K562 (cell line): ENCODE measurements around the gene PRKAG2. TPM values are rescaled to one million over a fixed set of nuclear protein-coding genes. Genes with fewer than 3 reads are reported as not detected.
A peak's percentile ranks its signal among the peaks of the same experiment; 100 is the strongest.

Experiments
- ATAC-seq: fragments of 200-7000 bp; cut with Tn5 transposase; 3 replicates; pipeline ENCODE4 v1.9.1; 2020; ENCODE audit warnings: moderate library complexity
- BruUV-seq: library from RNA; stranded (reverse); fragments of 400-500 nt; replicated peaks from 2 replicates; lab custom pipeline; 2021; lab: Mats Ljungman, UMichigan
- CTCF ChIA-PET: fragments of 300-600 bp; formaldehyde crosslinking; extraction: SDS; loops from one replicate; lab custom pipeline; 2021; ENCODE audit warnings: low intra/inter-chr PET ratio; lab: Yijun Ruan, JAX
- POLR2A ChIA-PET: fragments of 300-600, 350-650 bp; sonication (Branson Sonifier 250); formaldehyde crosslinking; extraction: SDS; loops from one replicate; lab custom pipeline; 2021; ENCODE audit warnings: antibody characterized with exemption, inconsistent platforms; lab: Yijun Ruan, JAX
- DNase-seq, 4 experiments: peaks; one replicate each; pipeline versions ENCODE4 v3.0.0 to v3.0.0-alpha.2; 2011 to 2018; ENCODE audit warnings: low spot score in 3 of 4, mixed read lengths in 3 of 4; ENCODE audit errors: extremely low read depth in 1 of 4
- FAIRE-seq: peaks from 2 replicates; lab custom pipeline; 2011; peaks lifted over from hg19 to GRCh38; lab: Jason Lieb, UNC
- H2AFZ ChIP-seq: 2 replicates; pipeline ENCODE4 v1.6.0; 2011; ENCODE audit warnings: low read depth, low read length, control low read depth, inconsistent platforms
- H3K27ac ChIP-seq: fragments of 200-600 bp; 3 replicates; pipeline ENCODE4 v1.8.0; 2011; ENCODE audit warnings: low read depth, mild to moderate bottlenecking, control low read depth, inconsistent platforms, low read length, moderate library complexity, mixed read lengths; ENCODE audit errors: extremely low read depth
- H3K27me3 ChIP-seq, 2 experiments: fragments of 300-600 bp in 1 of 2; 2 replicates in 1 of 2; 3 replicates in 1 of 2; pipeline versions ENCODE4 v1.6.0 to v1.8.0; 2011; ENCODE audit warnings: inconsistent platforms in 2 of 2, low read length in 2 of 2, mild to moderate bottlenecking in 1 of 2, mixed read lengths in 1 of 2, moderate library complexity in 1 of 2; ENCODE audit not compliant: control insufficient read depth in 2 of 2, insufficient read depth in 2 of 2
- H3K36me3 ChIP-seq: fragments of 300-600 bp; 3 replicates; pipeline ENCODE4 v1.8.0; 2011; ENCODE audit warnings: mild to moderate bottlenecking, low read length, inconsistent platforms; ENCODE audit not compliant: control insufficient read depth, insufficient read depth
- H3K4me1 ChIP-seq, 2 experiments: fragments of 200-600 bp in 1 of 2; replicated peaks in 1 of 2; 2 replicates in 1 of 2; 3 replicates in 1 of 2; pipeline versions ENCODE4 v1.5.1 to v1.8.0; 2011; ENCODE audit warnings: inconsistent platforms in 2 of 2, low read length in 2 of 2, mild to moderate bottlenecking in 1 of 2, mixed read lengths in 1 of 2, moderate library complexity in 1 of 2; ENCODE audit not compliant: control insufficient read depth in 2 of 2, insufficient read depth in 2 of 2
- H3K4me2 ChIP-seq: 2 replicates; pipeline ENCODE4 v1.6.1; 2011; ENCODE audit warnings: low read length, control low read depth, inconsistent platforms, mixed read lengths; ENCODE audit not compliant: insufficient read depth
- H3K4me3 ChIP-seq: fragments of 200-600 bp; sonication (generic), shearing (Covaris generic); 2 replicates; pipeline ENCODE4 v1.5.1; 2016; ENCODE audit warnings: control low read depth, inconsistent platforms
- H3K79me2 ChIP-seq: fragments of 200-600 bp; 3 replicates; pipeline ENCODE4 v1.8.0; 2011; ENCODE audit warnings: low read length, inconsistent platforms; ENCODE audit not compliant: control insufficient read depth, insufficient read depth
- H3K9ac ChIP-seq, 2 experiments: 2 replicates each; pipeline versions ENCODE4 v1.6.0 to v1.6.1; 2011; ENCODE audit warnings: low read depth in 2 of 2, low read length in 2 of 2, control low read depth in 1 of 2, inconsistent platforms in 1 of 2, mild to moderate bottlenecking in 1 of 2, mixed read lengths in 1 of 2; ENCODE audit not compliant: insufficient read depth in 1 of 2
- H3K9me1 ChIP-seq: one replicate; pipeline ENCODE4 v1.6.0; 2011; ENCODE audit warnings: inconsistent platforms, mild to moderate bottlenecking, low read length, moderate library complexity; ENCODE audit not compliant: control insufficient read depth, insufficient read depth
- H3K9me3 ChIP-seq: replicated peaks from 2 replicates; pipeline ENCODE4 v1.5.1; 2011; ENCODE audit warnings: low read depth, low read length, inconsistent platforms; ENCODE audit not compliant: control insufficient read depth, insufficient read depth
- H4K20me1 ChIP-seq: replicated peaks from 2 replicates; pipeline ENCODE4 v1.6.1; 2011; ENCODE audit warnings: low read length, inconsistent platforms, mixed read lengths; ENCODE audit not compliant: control insufficient read depth, insufficient read depth
- CREB1 ChIP-seq, 2 experiments: sonication (generic) in 1 of 2; formaldehyde crosslinking in 1 of 2; IDR thresholded peaks; 2 replicates each; pipeline versions ENCODE4 v1.6.1 to v1.8.0; 2012 to 2022; ENCODE audit warnings: inconsistent platforms in 1 of 2, mild to moderate bottlenecking in 1 of 2, missing genetic modification reagents in 1 of 2, moderate library complexity in 1 of 2
- EWSR1 ChIP-seq: fragments of 450-650 bp; IDR thresholded peaks from 2 replicates; pipeline ENCODE4 v1.6.1; 2018; ENCODE audit warnings: borderline replicate concordance, mild to moderate bottlenecking, low read depth, moderate library complexity; ENCODE audit not compliant: partially characterized antibody
- XRCC5 ChIP-seq: fragments of 200-400 bp; formaldehyde crosslinking; IDR thresholded peaks from 2 replicates; pipeline ENCODE4 v1.6.1; 2017; ENCODE audit warnings: low read depth, mild to moderate bottlenecking, low read length
- ZNF143 ChIP-seq: sonication (generic); formaldehyde crosslinking; IDR thresholded peaks from 2 replicates; pipeline ENCODE4 v1.9.0; 2022; ENCODE audit warnings: mild to moderate bottlenecking, missing genetic modification reagents
- ZNF507 ChIP-seq: conservative IDR thresholded peaks from 2 replicates; pipeline ENCODE4 v1.6.1; 2017; ENCODE audit warnings: missing genetic modification characterization, missing compliant biosample characterization
- WGBS: fragments of 100-300 bp; shearing (Covaris generic); methylation state at CpG from one replicate; pipeline ENCODE4 v1.1.6; 2016; ENCODE audit warnings: low coverage, mixed read lengths; ENCODE audit not compliant: insufficient coverage; ENCODE audit errors: missing lambda C conversion rate; 5-methylcytosine and 5-hydroxymethylcytosine counted together
- in situ Hi-C: fragments of 300-500 bp; cut with MboI; formaldehyde crosslinking; loops from 4 replicates; pipeline ENCODE4 v1.15.0; 2018; ENCODE audit warnings: inconsistent platforms, mixed read lengths
- intact Hi-C: fragments of 100-400 bp; cut with micrococcal nuclease; formaldehyde crosslinking; loops from 2 replicates; pipeline ENCODE4 v1.14.2; 2022
- polyA plus RNA-seq, 8 experiments: library from polyadenylated mRNA; depleted of rRNA in 4 of 8; stranded (reverse) in 5 of 8; unstranded in 3 of 8; fragments of >200 nt; fragmentation: Nextera tagmentation in 2 of 8; fragmentation: Illumina TruSeq in 1 of 8; extraction: Ambion mirVana in 2 of 8; extraction: Trizol in 1 of 8; gene quantifications; 2 replicates each; pipeline versions ENCODE4 v1.2.1 to v1.2.3, GENCODE V29; 2011 to 2014; ENCODE audit warnings: inconsistent platforms in 1 of 8, missing spikeins in 1 of 8
- total RNA-seq, 7 experiments: library from RNA; depleted of rRNA in 6 of 7; stranded (reverse); fragments of >200 nt in 6 of 7; fragmentation: Illumina TruSeq in 2 of 7; extraction: Trizol in 2 of 7; gene quantifications; 2 replicates each; pipeline versions ENCODE4 v1.2.1 to v1.2.3, GENCODE V29; 2011 to 2021; ENCODE audit warnings: low replicate concordance in 1 of 7

PRKAG2 gene
- total and polyA plus RNA-seq, 9 of the 15 experiments (the other 6 are each of a cell fraction or from before 2014, with no cell fraction given) = 0.99 to 5.6 (median 3.3) TPM

DNA sequence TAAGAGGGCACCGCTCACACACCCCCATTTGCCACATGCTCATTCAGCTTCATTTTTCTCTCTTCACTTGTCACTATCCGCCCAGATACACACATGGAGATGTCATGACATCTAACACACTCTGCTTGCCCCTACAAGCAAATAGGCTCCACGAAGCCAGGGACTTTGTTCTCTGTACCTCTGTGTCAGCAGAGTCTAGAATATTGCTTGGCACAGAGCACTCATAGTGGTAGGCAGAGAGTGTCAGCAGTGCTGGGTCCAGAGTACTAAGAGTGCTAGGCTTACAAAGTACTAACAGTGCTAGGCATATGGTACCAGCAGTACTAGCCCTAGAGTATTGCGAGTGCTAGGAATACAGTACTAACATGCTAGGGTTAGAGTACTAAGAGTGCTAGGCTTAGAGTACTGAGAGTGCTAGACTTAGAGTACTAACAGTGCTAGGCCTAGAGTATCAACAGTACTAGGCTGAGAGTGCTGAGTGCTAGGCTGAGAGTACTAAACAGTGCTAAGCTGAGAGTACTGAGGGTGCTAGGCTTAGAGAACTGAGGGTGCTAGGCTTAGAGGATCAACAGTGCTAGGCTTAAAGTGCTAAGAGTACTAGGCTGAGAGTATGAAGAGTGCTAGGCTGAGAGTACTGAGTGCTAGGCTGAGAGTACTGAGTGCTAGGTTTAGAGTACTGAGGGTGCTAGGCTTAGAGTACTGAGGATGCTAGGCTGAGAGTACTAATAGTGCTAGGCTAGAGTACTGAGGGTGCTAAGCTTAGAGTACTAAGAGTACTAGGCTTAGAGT, 166.1 kb downstream of the PRKAG2 start:
- no peaks in the 10 kb centered on the region for H4K20me1 ChIP-seq
- H3K27ac ChIP-seq = no peak overlapping the region
- intact Hi-C loops = no loop called here
- H2AFZ ChIP-seq = no peak overlapping the region
- in situ Hi-C loops = no loop called here
- peak; percentile 6 for FAIRE-seq
- POLR2A ChIA-PET = no interaction called here
- no peak overlapping the region for H3K4me3 ChIP-seq
- no peaks in the 10 kb centered on the region for H3K79me2 ChIP-seq
- ATAC-seq = no peak
- no TSS peak for BruUV-seq
- CTCF ChIA-PET = no interaction called here
- WGBS = 6% methylated on average over 4 of the region's 4 CpGs
- peaks cover 9% of the 10 kb centered on the region for H3K9me3 ChIP-seq
- no peak overlapping the region for H3K4me2 ChIP-seq
- TF ChIP-seq EWSR1 (no peak), XRCC5 (no peak), CREB1 (IDR thresholded peaks at IDR 0.05) (no peak), CREB1 (CRISPR knock-in tag; IDR thresholded peaks at IDR 0.05) (no peak)
- H3K4me1 ChIP-seq = peaks cover 0 to 4% of the 10 kb centered on the region in 2 experiments; a peak in 1 of 5 replicates
- H3K36me3 ChIP-seq = no peaks in the 10 kb centered on the region
- H3K27me3 ChIP-seq = peaks cover 43 to 85% of the 10 kb centered on the region in 2 experiments
- no peaks in the 10 kb centered on the region for H3K9me1 ChIP-seq
- no peak for DNase-seq
- no peak overlapping the region for H3K9ac ChIP-seq

DNA sequence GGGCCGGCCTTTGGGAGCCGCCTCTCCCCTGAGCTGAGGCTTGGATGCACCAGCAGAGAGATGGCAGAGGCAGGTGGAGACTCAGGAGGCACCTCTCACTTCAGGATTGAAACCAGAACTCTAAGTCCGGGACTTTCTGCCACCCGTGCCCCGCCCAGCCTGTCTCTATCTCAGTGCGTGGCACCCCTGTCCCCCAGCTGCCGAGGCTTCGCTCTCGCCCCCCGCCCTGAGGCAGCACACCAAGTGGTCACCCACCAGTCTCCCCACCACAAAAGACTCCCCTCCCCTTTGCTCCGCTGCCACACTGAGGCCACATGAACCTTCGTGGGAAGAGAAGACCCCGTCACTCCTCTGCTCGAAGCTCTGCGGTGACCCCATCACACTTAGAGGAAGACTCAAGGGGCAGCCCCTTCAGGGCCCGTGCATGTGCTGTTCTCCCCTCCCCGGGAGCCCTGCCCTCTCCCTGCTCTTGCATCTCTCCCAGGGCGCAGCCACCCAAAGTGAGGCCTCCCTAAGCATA, 166.7 kb downstream of the PRKAG2 start:
- POLR2A ChIA-PET = no interaction called here
- no TSS peak for BruUV-seq
- peaks cover 44 to 86% of the 10 kb centered on the region in 2 experiments for H3K27me3 ChIP-seq
- ATAC-seq (no peak), DNase-seq (no peak), FAIRE-seq (no peak)
- CTCF ChIA-PET = no interaction called here
- TF ChIP-seq ZNF507 (tag) (no peak), ZNF143 (CRISPR knock-in tag) (0 out of 2 replicates have a peak, but pooled peaks have one; percentile 17)
- H4K20me1 ChIP-seq = no peaks in the 10 kb centered on the region
- H3K4me1 ChIP-seq = peaks cover 0 to 4% of the 10 kb centered on the region in 2 experiments; a peak in 1 of 5 replicates
- H3K9me3 ChIP-seq = peaks cover 9% of the 10 kb centered on the region
- H3K27ac ChIP-seq = no peak overlapping the region
- no peaks in the 10 kb centered on the region for H3K9me1 ChIP-seq
- H3K9ac ChIP-seq = no peak overlapping the region
- in situ Hi-C loops (no loop called here), intact Hi-C loops (no loop called here)
- H3K36me3 ChIP-seq = no peaks in the 10 kb centered on the region
- WGBS = under 1% methylated on average over 18 of the region's 18 CpGs
- H2AFZ ChIP-seq = no peak overlapping the region
- H3K79me2 ChIP-seq = no peaks in the 10 kb centered on the region
- H3K4me2 ChIP-seq = no peak overlapping the region
- no peak overlapping the region for H3K4me3 ChIP-seq
